Pancreas (tissue), 10 donors: Measurements from ENCODE around the gene KIAA0825. TPM values are rescaled to one million over a fixed set of nuclear protein-coding genes. Genes with fewer than 3 reads are reported as not detected.

Experiments used
- ATAC-seq, 4 donors: fragments of 200-7000 bp; cut with Tn5 transposase; one replicate each; pipeline versions ENCODE4 v1.8.0 to v1.9.1; 2020; ENCODE audit warnings: mild to moderate bottlenecking in 4 of 4, moderate library complexity in 4 of 4
- DNase-seq, 6 donors: peaks; one replicate each; pipeline ENCODE4 v3.0.0-alpha.2; 2020
- FAIRE-seq: peaks from 2 replicates; lab custom pipeline; 2012; peaks lifted over from hg19 to GRCh38; lab: Jason Lieb, UNC
- H3K27ac ChIP-seq, 4 donors: fragments of 200-600 bp; sonication (generic); 1 replicate in 3 of 4; 2 replicates in 1 of 4; pipeline versions ENCODE4 v1.5.0 to v1.8.0; 2020
- H3K27me3 ChIP-seq, 4 donors: fragments of 200-600 bp; one replicate each; pipeline ENCODE4 v1.8.0; 2021
- H3K36me3 ChIP-seq, 3 donors: fragments of 200-600 bp; sonication (generic) in 1 of 3; one replicate each; pipeline versions ENCODE4 v1.5.0 to v1.8.0; 2020 to 2021
- H3K4me1 ChIP-seq, 3 donors: fragments of 200-600 bp; one replicate each; pipeline ENCODE4 v1.8.0; 2021
- H3K4me3 ChIP-seq, 4 donors: fragments of 200-600 bp; sonication (generic) in 2 of 4; one replicate each; pipeline versions ENCODE4 v1.5.0 to v1.8.0; 2020 to 2021
- H3K9me3 ChIP-seq, 4 donors: fragments of 200-600 bp; one replicate each; pipeline ENCODE4 v1.8.0; 2021
- WGBS, 2 donors: extraction: QIAGEN DNeasy Blood & Tissue Kit; methylation state at CpG; one replicate each; pipeline ENCODE4 v1.1.7; 2013; 5-methylcytosine and 5-hydroxymethylcytosine counted together
- intact Hi-C, 3 donors: fragments of 100-400 bp; cut with DNase I; formaldehyde crosslinking; loops; one replicate each; pipeline versions ENCODE4 v1.11.1 to v1.14.2; 2022
- polyA plus RNA-seq, 2 donors: library from polyadenylated mRNA; stranded (reverse); fragments of 200-250 nt; gene quantifications; one replicate each; pipeline ENCODE4 v1.2.3, GENCODE V29; 2013
- total RNA-seq, 6 donors: library from RNA; stranded (reverse); fragmentation: NEBNext Ultra II Directional in 4 of 6; extraction: Animal tissue kit (Norgen Biotek cat#: 25700) in 4 of 6; gene quantifications; one replicate each; pipeline versions ENCODE4 v1.2.1 to v1.2.4, GENCODE V29; 2021 to 2023
- TF ChIP-seq, protein P1 (sequence below), 4 donors: fragments of 200-600 bp; sonication (generic) in 3 of 4; IDR thresholded peaks; one replicate each; pipeline versions ENCODE4 v1.5.0 to v1.8.0; 2021; ENCODE audit warnings: antibody characterized with exemption in 4 of 4
- donor health status: healthy with polysubstance abuse.
- donor health status: DM: no; HTN: no; CAD: no; lungs with moderate emphysema.
- donor health status: DM: no; HTN: no; CAD: no.
- donor health status: control.
- donor health status: control.
- donor health status: Bipolar disorder and iron deficiency.
- donor health status: DM: yes; HTN: yes; CAD: no.
- donor health status: DM: no; HTN: no; CAD: no.
- donor health status: DM: no; HTN: no; CAD: no.
- donor health status: DM: yes; HTN: yes; CAD: no.

KIAA0825 gene
- total and polyA plus RNA-seq, 8 donors: 0.33 to 3.1 (median 2.0) TPM

DNA sequence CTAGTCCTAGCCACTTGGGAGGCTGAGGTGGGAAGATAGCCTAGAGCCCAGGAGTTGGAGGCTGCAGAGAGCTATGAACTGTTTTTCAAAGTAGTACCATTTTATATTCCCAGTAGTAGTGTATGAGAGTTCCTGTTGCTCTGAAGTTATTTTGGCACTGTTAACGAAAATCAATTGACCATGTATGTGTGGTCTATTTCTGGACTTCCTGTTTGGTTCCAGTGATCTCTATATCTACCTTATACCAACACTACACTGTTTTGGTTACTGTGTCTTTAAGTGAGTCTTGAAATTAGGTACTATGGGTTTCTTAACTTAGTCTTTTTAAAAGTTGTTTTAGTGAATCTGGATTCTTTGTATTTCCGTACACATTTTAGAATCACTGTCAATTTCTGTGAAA, 13.6 kb upstream of the KIAA0825 start:
- 63 to 84% methylated on average over 2 of the region's 2 CpGs for WGBS, 2 donors
- FAIRE-seq (no peak), ATAC-seq (no peak), DNase-seq (no peak)
- Histone ChIP-seq H3K9me3 (no peaks in the 10 kb centered on the region), H3K27me3 (no peaks in the 10 kb centered on the region), H3K36me3 (no peaks in the 10 kb centered on the region), H3K4me3 (no peak overlapping the region), H3K4me1 (no peaks in the 10 kb centered on the region), H3K27ac (no peak overlapping the region)
- TF ChIP-seq, protein P1, sequence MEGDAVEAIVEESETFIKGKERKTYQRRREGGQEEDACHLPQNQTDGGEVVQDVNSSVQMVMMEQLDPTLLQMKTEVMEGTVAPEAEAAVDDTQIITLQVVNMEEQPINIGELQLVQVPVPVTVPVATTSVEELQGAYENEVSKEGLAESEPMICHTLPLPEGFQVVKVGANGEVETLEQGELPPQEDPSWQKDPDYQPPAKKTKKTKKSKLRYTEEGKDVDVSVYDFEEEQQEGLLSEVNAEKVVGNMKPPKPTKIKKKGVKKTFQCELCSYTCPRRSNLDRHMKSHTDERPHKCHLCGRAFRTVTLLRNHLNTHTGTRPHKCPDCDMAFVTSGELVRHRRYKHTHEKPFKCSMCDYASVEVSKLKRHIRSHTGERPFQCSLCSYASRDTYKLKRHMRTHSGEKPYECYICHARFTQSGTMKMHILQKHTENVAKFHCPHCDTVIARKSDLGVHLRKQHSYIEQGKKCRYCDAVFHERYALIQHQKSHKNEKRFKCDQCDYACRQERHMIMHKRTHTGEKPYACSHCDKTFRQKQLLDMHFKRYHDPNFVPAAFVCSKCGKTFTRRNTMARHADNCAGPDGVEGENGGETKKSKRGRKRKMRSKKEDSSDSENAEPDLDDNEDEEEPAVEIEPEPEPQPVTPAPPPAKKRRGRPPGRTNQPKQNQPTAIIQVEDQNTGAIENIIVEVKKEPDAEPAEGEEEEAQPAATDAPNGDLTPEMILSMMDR (IDR thresholded peaks at IDR 0.05): no peak
- intact Hi-C loops: no loop called here

DNA sequence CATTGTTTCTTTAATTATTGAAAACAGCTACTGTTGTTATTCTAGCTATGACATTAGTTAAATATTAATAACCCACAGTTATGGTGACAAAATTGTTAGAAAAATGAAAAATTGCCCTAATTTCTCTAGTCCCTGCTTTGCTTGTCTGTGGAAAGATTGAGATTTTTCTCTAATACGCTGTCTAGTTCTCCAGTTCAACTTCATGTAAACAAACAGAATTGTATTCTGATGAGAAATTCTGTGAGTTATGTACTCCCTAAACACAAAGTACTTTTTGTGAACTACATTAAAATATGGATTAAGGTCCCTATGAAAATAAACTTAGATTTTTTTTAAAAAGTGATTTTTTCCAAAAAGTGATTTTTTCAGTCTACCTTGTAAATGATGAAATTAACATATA, 8.8 kb upstream of the KIAA0825 start:
- FAIRE-seq: no peak
- no peaks in the 10 kb centered on the region for H3K9me3 ChIP-seq
- no peaks in the 10 kb centered on the region for H3K36me3 ChIP-seq
- DNase-seq: no peak
- TF ChIP-seq, protein P1 (IDR thresholded peaks at IDR 0.05): no peak
- H3K27me3 ChIP-seq: no peaks in the 10 kb centered on the region
- WGBS, 2 donors: 72 to 80% methylated on average over 1 of the region's 1 CpG
- peaks cover 0 to 7% (median 0%) of the 10 kb centered on the region in 3 donors for H3K4me1 ChIP-seq
- no peak overlapping the region for H3K4me3 ChIP-seq
- intact Hi-C loops: no loop called here
- no peak for ATAC-seq
- H3K27ac ChIP-seq: no peak overlapping the region

DNA sequence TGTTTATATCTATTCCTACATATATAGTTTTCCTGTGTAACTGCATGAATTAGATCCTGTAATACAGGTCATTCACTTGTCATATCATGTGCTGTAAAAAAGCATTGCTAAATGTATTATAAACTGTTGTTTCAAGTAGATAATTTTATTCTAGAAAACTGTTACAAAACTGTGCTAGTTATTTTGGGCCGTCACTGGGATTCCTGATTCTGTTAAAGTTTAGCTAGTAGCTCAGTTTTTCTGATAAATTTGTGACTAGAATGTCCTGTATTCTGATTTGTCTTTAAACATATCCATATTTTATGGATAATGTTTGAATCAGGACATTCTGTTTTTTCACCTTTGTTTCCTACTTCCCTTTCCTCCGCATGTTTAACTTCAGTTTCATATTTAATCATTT, 5.5 kb upstream of the KIAA0825 start:
- DNase-seq: no peak
- Histone ChIP-seq H3K4me3 (no peak overlapping the region), H3K27me3 (no peaks in the 10 kb centered on the region), H3K36me3 (no peaks in the 10 kb centered on the region), H3K4me1 (peaks cover 0 to 7% (median 6%) of the 10 kb centered on the region in 3 donors), H3K27ac (no peak overlapping the region), H3K9me3 (no peaks in the 10 kb centered on the region)
- TF ChIP-seq, protein P1 (IDR thresholded peaks at IDR 0.05): no peak
- intact Hi-C loops: no loop called here
- FAIRE-seq: no peak
- ATAC-seq: no peak
- 38 to 49% methylated on average over 2 of the region's 2 CpGs for WGBS, 2 donors

DNA sequence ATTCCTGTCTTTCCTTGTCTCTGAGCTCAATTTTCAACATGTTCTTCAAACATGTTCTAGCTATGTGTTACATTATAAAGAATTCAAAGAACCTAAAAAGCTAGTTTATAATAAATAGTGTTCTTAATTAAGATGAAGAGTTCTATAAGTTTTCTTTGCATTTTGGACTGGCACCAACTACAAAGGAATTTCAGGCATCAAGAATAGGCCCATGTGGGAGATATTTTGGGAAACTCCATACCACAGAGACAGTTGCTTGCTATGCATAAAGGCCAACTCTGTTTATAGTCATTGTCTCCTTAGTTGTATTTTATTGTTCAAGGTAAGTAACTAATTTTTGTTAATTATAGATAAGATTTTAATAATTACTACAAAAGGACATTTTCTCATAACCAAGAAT, 4.6 kb upstream of the KIAA0825 start:
- Histone ChIP-seq H3K27ac (no peak overlapping the region), H3K9me3 (no peaks in the 10 kb centered on the region), H3K27me3 (no peaks in the 10 kb centered on the region), H3K4me1 (peaks cover 0 to 7% (median 6%) of the 10 kb centered on the region in 3 donors), H3K36me3 (no peaks in the 10 kb centered on the region), H3K4me3 (no peak overlapping the region)
- intact Hi-C loops: no loop called here
- no peak for ATAC-seq
- TF ChIP-seq, protein P1 (IDR thresholded peaks at IDR 0.05): no peak
- DNase-seq: no peak
- FAIRE-seq: no peak

DNA sequence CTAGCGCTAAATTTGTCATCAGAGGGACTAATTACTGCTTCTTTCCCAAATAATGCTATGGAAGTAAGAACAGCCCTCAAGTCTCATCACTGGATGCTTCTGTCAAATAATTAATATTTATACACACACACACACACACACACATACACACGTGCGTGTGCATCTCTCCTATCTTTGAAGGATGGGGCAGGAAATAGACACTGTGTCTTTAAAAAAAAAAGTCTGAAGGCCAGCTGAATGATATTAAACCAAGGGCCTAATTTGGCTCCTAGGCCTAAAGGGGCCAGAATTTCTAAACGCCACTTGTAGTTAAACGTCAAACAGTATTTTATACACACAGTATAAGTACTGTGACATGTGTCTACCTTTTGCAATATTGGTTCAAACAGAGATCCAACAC, 3.4 kb upstream of the KIAA0825 start:
- FAIRE-seq (no peak), DNase-seq (no peak), ATAC-seq (no peak)
- Histone ChIP-seq H3K4me3 (no peak overlapping the region), H3K36me3 (no peaks in the 10 kb centered on the region), H3K4me1 (peaks cover 5 to 13% (median 7%) of the 10 kb centered on the region in 3 donors), H3K9me3 (no peaks in the 10 kb centered on the region), H3K27me3 (no peaks in the 10 kb centered on the region), H3K27ac (no peak overlapping the region)
- WGBS, 2 donors: 57% methylated on average over 5 of the region's 5 CpGs
- TF ChIP-seq, protein P1 (IDR thresholded peaks at IDR 0.05): no peak
- intact Hi-C loops: no loop called here
